Osteocyte (in vitro differentiated cells): ENCODE results near the gene MEX3A. TPM values are rescaled to one million over a fixed set of nuclear protein-coding genes. Genes with fewer than 3 reads are reported as not detected.
"Not testable (repeated sequence)": the region's sequence is repeated elsewhere in the genome, so short reads cannot be mapped to it uniquely, and the experiment has no call there.

ENCODE experiments used
- DNase-seq: peaks from one replicate; pipeline ENCODE4 v3.0.0; 2021; ENCODE audit warnings: mixed read lengths; ENCODE audit not compliant: unreplicated experiment; ENCODE audit errors: extremely low spot score
- H3K27ac Mint-ChIP-seq: one replicate; pipeline ENCODE4 v1.8.0; 2021; ENCODE audit warnings: mild to moderate bottlenecking, mixed read lengths; ENCODE audit not compliant: unreplicated experiment
- H3K27me3 Mint-ChIP-seq: one replicate; pipeline ENCODE4 v1.8.0; 2021; ENCODE audit warnings: mixed read lengths; ENCODE audit not compliant: unreplicated experiment
- H3K36me3 Mint-ChIP-seq: one replicate; pipeline ENCODE4 v1.8.0; 2021; ENCODE audit warnings: mixed read lengths; ENCODE audit not compliant: unreplicated experiment
- H3K4me1 Mint-ChIP-seq: one replicate; pipeline ENCODE4 v1.8.0; 2021; ENCODE audit warnings: mixed read lengths; ENCODE audit not compliant: unreplicated experiment
- H3K4me3 Mint-ChIP-seq: one replicate; pipeline ENCODE4 v1.8.0; 2021; ENCODE audit warnings: mild to moderate bottlenecking, moderate library complexity, mixed read lengths; ENCODE audit not compliant: unreplicated experiment
- H3K9me3 Mint-ChIP-seq: one replicate; pipeline ENCODE4 v1.8.0; 2021; ENCODE audit warnings: mixed read lengths; ENCODE audit not compliant: unreplicated experiment
- CTCF ChIP-seq: fragments of 200-600 bp; sonication (generic); IDR thresholded peaks from 2 replicates; pipeline ENCODE4 v1.5.0; 2021; ENCODE audit warnings: antibody characterized with exemption, mild to moderate bottlenecking, moderate library complexity
- total RNA-seq: library from RNA; stranded (reverse); gene quantifications from 2 replicates; pipeline ENCODE4 v1.2.1, GENCODE V29; 2021

The MEX3A gene
- total RNA-seq, 1 donor from 2014 or later, result 20.7 TPM

DNA sequence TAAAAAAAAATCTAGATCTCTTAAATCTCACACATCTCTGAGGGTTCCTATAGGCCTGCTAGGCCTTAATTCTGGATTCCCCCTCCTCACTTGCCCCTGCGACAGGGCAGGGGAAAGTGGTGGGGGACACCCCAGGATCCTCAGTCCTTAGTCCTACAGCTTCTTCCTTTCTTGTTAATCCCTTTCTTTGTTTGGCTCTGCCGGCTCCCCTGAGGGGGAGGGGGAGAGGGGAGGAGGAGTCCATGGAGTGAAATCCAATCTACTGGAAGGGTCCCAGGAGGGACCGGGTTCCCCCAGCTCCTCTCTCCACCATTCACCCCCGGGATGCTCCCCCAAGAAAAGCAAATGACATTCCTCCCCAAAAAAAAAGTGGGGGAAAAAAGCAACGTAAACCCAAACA lies 8.5 kb downstream of the MEX3A start:
- Mint-ChIP-seq H3K9me3 (no peaks in the 10 kb centered on the region), H3K27ac (peak overlapping the region; percentile 58), H3K36me3 (peaks cover 18% of the 10 kb centered on the region), H3K4me3 (no peak overlapping the region), H3K4me1 (peaks cover 39% of the 10 kb centered on the region), H3K27me3 (no peaks in the 10 kb centered on the region)
- no peak for DNase-seq
- TF ChIP-seq CTCF, result no peak

DNA sequence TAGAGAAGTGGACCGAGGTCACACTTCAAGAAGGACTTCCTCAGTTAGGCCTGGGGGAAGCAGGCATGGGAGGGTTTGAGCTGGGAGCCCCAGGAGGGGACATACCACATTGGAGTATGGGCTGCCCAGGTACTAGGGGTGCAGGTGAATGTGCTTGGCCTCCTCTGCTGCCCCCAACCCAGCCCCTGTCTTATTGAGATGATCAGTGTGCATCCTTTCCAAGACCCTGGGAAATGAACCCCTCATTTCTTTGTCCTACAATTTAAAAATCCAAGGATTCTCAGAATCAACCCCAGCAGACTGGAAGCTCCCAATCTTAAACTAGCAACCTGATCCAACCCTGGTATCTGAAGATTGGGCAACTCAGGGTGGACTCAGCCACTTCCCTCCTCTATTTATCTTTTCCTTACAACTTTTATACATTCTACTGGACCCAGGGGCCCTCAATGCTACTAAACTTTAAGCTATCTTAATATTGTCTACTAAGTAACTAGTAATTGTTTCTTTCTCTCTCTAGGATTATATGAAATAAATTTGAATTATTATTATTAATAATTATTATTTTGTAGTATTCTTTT lies 9.1 kb downstream of the MEX3A start:
- no peaks in the 10 kb centered on the region for H3K9me3 Mint-ChIP-seq
- peaks cover 18% of the 10 kb centered on the region for H3K36me3 Mint-ChIP-seq
- no peak overlapping the region for H3K27ac Mint-ChIP-seq
- no peak for DNase-seq
- no peaks in the 10 kb centered on the region for H3K27me3 Mint-ChIP-seq
- H3K4me3 Mint-ChIP-seq, result no peak overlapping the region
- TF ChIP-seq CTCF, result no peak
- peaks cover 33% of the 10 kb centered on the region for H3K4me1 Mint-ChIP-seq

- H3K4me3 Mint-ChIP-seq, result no peak overlapping the region
- H3K36me3 Mint-ChIP-seq, result peaks cover 17% of the 10 kb centered on the region
- H3K9me3 Mint-ChIP-seq, result no peaks in the 10 kb centered on the region
- H3K27ac Mint-ChIP-seq, result no peak overlapping the region
- TF ChIP-seq CTCF, result no peak
- no peaks in the 10 kb centered on the region for H3K27me3 Mint-ChIP-seq
- no peak for DNase-seq
- peaks cover 24% of the 10 kb centered on the region for H3K4me1 Mint-ChIP-seq
Observed at GRCh38 chr1:156072251-156072650, 10.0 kb downstream of the MEX3A start.

- not testable (repeated sequence) for H3K9me3 Mint-ChIP-seq, DNase-seq, H3K4me3 Mint-ChIP-seq, H3K27me3 Mint-ChIP-seq, H3K27ac Mint-ChIP-seq
- H3K36me3 Mint-ChIP-seq, result peaks cover 13% of the 10 kb centered on the region
- peaks cover 16% of the 10 kb centered on the region for H3K4me1 Mint-ChIP-seq
Observed at GRCh38 chr1:156071332-156071816, 10.9 kb downstream of the MEX3A start.

DNA sequence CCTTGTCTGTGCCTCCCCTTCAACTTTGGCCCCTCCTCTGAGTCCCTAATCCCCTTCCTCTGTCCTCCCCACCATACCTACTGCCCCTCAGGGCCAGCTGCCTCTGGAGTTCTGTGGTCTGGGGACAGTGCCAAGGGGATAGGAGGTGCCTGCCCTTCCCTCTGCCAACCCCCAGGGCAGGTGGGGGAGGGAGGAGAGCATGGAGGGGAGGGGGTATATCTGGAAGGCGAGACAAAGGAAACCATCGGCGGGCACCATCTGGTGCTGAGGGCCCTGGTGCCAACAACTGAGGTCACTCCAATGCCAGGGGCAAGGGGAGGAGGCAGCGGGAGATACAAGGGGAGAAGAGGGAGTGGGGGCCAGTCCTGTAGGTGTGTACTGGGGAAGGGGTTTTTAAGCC lies 11.7 kb downstream of the MEX3A start:
- Mint-ChIP-seq H3K4me3 (no peak overlapping the region), H3K27me3 (no peaks in the 10 kb centered on the region), H3K9me3 (no peaks in the 10 kb centered on the region), H3K36me3 (peaks cover 12% of the 10 kb centered on the region), H3K27ac (no peak overlapping the region), H3K4me1 (peaks cover 9% of the 10 kb centered on the region)
- DNase-seq, result no peak
- no peak for TF ChIP-seq CTCF
